ENCODE measurements around the gene MYO3B. TPM values are rescaled to one million over a fixed set of nuclear protein-coding genes. Genes with fewer than 3 reads are reported as not detected.

Gene MYO3B
- total and polyA plus RNA-seq, 2 of the 8 experiments (the other 6 are each of a cell fraction or from before 2014, with no cell fraction given) = 0.17 to 0.19 TPM

DNA sequence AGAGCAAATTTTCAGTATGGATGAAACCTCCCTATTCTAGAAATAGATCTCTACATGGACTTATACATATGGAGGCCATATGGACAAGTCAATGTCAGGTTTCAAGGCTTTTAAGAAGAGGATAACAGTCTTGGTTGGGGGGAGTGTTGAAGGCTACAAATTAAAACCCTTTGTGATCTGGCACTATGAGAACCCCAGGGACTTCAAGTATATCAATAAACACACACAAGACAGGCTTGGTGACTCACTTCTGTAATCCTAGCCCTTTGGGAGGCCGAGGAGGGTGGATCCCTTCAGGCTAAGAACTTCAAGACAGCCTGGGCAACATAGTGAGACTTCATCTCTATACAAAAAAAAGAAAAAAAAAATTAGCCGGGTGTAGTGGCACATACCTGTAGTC lies 410.0 kb downstream of the MYO3B start (continued):
- TF ChIP-seq, protein P1, sequence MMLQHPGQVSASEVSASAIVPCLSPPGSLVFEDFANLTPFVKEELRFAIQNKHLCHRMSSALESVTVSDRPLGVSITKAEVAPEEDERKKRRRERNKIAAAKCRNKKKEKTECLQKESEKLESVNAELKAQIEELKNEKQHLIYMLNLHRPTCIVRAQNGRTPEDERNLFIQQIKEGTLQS (IDR thresholded peaks at IDR 0.05; ENCODE audit: insufficient read depth, low read depth, low read length) = no peak
- TF ChIP-seq BACH1 (IDR thresholded peaks at IDR 0.05; ENCODE audit: low read length) = no peak
- TF ChIP-seq, protein P2, sequence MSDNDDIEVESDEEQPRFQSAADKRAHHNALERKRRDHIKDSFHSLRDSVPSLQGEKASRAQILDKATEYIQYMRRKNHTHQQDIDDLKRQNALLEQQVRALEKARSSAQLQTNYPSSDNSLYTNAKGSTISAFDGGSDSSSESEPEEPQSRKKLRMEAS (IDR thresholded peaks at IDR 0.05) = no peak
- TF ChIP-seq ASH2L (IDR thresholded peaks at IDR 0.05; ENCODE audit: low read length) = no peak
- no peak for TF ChIP-seq SIX5 (IDR thresholded peaks at IDR 0.05; ENCODE audit: low read depth, low read length)
- TF ChIP-seq TBP (IDR thresholded peaks at IDR 0.05; ENCODE audit: low read depth, low read length) = no peak
